DMS53 treated with DMSO at 0.1 percent for 48 hours (cell line): Measurements from ENCODE around the gene GCNT2.
A peak's percentile ranks its signal among the peaks of the same experiment; 100 is the strongest.
"Not testable (repeated sequence)": the region's sequence is repeated elsewhere in the genome, so short reads cannot be mapped to it uniquely, and the experiment has no call there.

Experiments used
- DNase-seq: peaks from one replicate; lab custom pipeline; 2025; ENCODE audit not compliant: unreplicated experiment; lab: John Stamatoyannopoulos, UW

Gene GCNT2

GRCh38 chr6:10658910-10659698, 138.0 kb downstream of the GCNT2 start:
- peak; percentile 23 for DNase-seq

- peak; percentile 29 for DNase-seq
Measured at GRCh38 chr6:10659699-10660348, 138.7 kb downstream of the GCNT2 start.

- DNase-seq = not testable (repeated sequence)
Measured at GRCh38 chr6:10660431-10661191, 139.5 kb downstream of the GCNT2 start.

- DNase-seq = no peak
Measured at GRCh38 chr6:10662207-10662606, 141.1 kb downstream of the GCNT2 start.

GRCh38 chr6:10662742-10663141, 141.6 kb downstream of the GCNT2 start:
- no peak for DNase-seq

GRCh38 chr6:10665595-10665994, 144.4 kb downstream of the GCNT2 start:
- DNase-seq = not testable (repeated sequence)

- DNase-seq = no peak
Measured at GRCh38 chr6:10668126-10668917, 147.2 kb downstream of the GCNT2 start.

GRCh38 chr6:10676403-10676802, 155.3 kb downstream of the GCNT2 start:
- no peak for DNase-seq

GRCh38 chr6:10678456-10678855, 157.3 kb downstream of the GCNT2 start:
- no peak for DNase-seq
